Breast epithelium (tissue), 4 donors: ENCODE measurements around the gene ROR1. TPM values are rescaled to one million over a fixed set of nuclear protein-coding genes. Genes with fewer than 3 reads are reported as not detected.

Experiments used
- DNase-seq, 2 donors: peaks; one replicate each; pipeline ENCODE4 v3.0.0-alpha.2; 2019; ENCODE audit warnings: low spot score in 2 of 2
- H3K27ac ChIP-seq, 2 donors: fragments of 200-600 bp; sonication (generic) in 1 of 2; one replicate each; pipeline ENCODE4 v1.5.1; 2016 to 2019; ENCODE audit warnings: mild to moderate bottlenecking in 1 of 2
- H3K27me3 ChIP-seq, 2 donors: fragments of 200-600 bp; sonication (generic) in 1 of 2; one replicate each; pipeline versions ENCODE4 v1.5.1 to v1.6.0; 2017 to 2019; ENCODE audit warnings: control low read depth in 1 of 2, mild to moderate bottlenecking in 1 of 2
- H3K36me3 ChIP-seq: fragments of 200-600 bp; one replicate; pipeline ENCODE4 v1.5.1; 2019
- H3K4me1 ChIP-seq, 2 donors: fragments of 200-600 bp; sonication (generic); one replicate each; pipeline ENCODE4 v1.5.1; 2016 to 2019; ENCODE audit warnings: control low read depth in 1 of 2
- H3K4me3 ChIP-seq, 3 donors: fragments of 200-600 bp; sonication (generic); 1 replicate in 2 of 3; 2 replicates in 1 of 3; pipeline ENCODE4 v1.5.1; 2016 to 2019; ENCODE audit warnings: mild to moderate bottlenecking in 3 of 3, moderate library complexity in 2 of 3
- H3K9me3 ChIP-seq, 2 donors: fragments of 200-600 bp; sonication (generic) in 1 of 2; one replicate each; pipeline ENCODE4 v1.5.1; 2016 to 2019; ENCODE audit warnings: control low read depth in 1 of 2
- CTCF ChIP-seq, 3 donors: fragments of 450-650 bp; IDR thresholded peaks; one replicate each; pipeline ENCODE4 v1.5.1; 2016 to 2017; ENCODE audit warnings: antibody characterized with exemption in 3 of 3, mild to moderate bottlenecking in 3 of 3, moderate library complexity in 3 of 3
- POLR2A ChIP-seq: fragments of 450-650 bp; IDR thresholded peaks from one replicate; pipeline ENCODE4 v1.6.1; 2016; ENCODE audit warnings: antibody characterized with exemption, mild to moderate bottlenecking, moderate library complexity
- POLR2AphosphoS5 ChIP-seq, 3 donors: sonication (generic); formaldehyde crosslinking; IDR thresholded peaks; one replicate each; pipeline ENCODE4 v1.6.1; 2017; ENCODE audit warnings: antibody characterized with exemption in 3 of 3
- intact Hi-C: fragments of 100-400 bp; cut with DNase I; formaldehyde crosslinking; loops from one replicate; pipeline ENCODE4 v1.15.1; 2023; ENCODE audit warnings: low total_unique reads
- total RNA-seq, 3 donors: library from RNA; depleted of rRNA; stranded (reverse); fragments of >200 nt; gene quantifications; one replicate each; pipeline ENCODE4 v1.1.0, GENCODE V29; 2016

Gene ROR1
- total RNA-seq, 3 donors from 2014 or later = 5.9 to 11.6 (median 7.7) TPM

GRCh38 chr1:63742526-63742925 is 31.3 kb upstream of the ROR1 start:
- H3K4me3 ChIP-seq = no peak overlapping the region
- no peak for TF ChIP-seq POLR2A
- no peak for TF ChIP-seq POLR2AphosphoS5 (IDR thresholded peaks at IDR 0.05)
- no peak for TF ChIP-seq CTCF (IDR thresholded peaks at IDR 0.05)
- H3K4me1 ChIP-seq = no peaks in the 10 kb centered on the region
- no peak for DNase-seq
- H3K9me3 ChIP-seq = no peaks in the 10 kb centered on the region
- H3K36me3 ChIP-seq = no peaks in the 10 kb centered on the region
- H3K27ac ChIP-seq = no peak overlapping the region
- H3K27me3 ChIP-seq = no peaks in the 10 kb centered on the region
- intact Hi-C loops = loop anchor here (10.0 kb wide), 1 partner anchor 1072 kb away; no protein-coding TSS in a partner anchor

- Histone ChIP-seq H3K9me3 (no peaks in the 10 kb centered on the region), H3K4me3 (no peak overlapping the region), H3K27me3 (no peaks in the 10 kb centered on the region), H3K36me3 (no peaks in the 10 kb centered on the region), H3K27ac (no peak overlapping the region), H3K4me1 (no peaks in the 10 kb centered on the region)
- DNase-seq = no peak
- TF ChIP-seq POLR2A (no peak), POLR2AphosphoS5 (IDR thresholded peaks at IDR 0.05) (no peak), CTCF (IDR thresholded peaks at IDR 0.05) (no peak)
- intact Hi-C loops = loop anchor here (10.0 kb wide), 1 partner anchor 1071 kb away; no protein-coding TSS in a partner anchor
These were observed 30.0 kb upstream of the ROR1 start for GRCh38 chr1:63743781-63744180.

- no peaks in the 10 kb centered on the region for H3K36me3 ChIP-seq
- H3K27ac ChIP-seq = no peak overlapping the region
- H3K4me1 ChIP-seq = no peaks in the 10 kb centered on the region
- no peaks in the 10 kb centered on the region for H3K9me3 ChIP-seq
- no peak for DNase-seq
- H3K27me3 ChIP-seq = no peaks in the 10 kb centered on the region
- no peak overlapping the region for H3K4me3 ChIP-seq
- intact Hi-C loops = loop anchor here (10.0 kb wide), 1 partner anchor 1069 kb away; no protein-coding TSS in a partner anchor
- TF ChIP-seq CTCF (IDR thresholded peaks at IDR 0.05) = no peak
- TF ChIP-seq POLR2AphosphoS5 (IDR thresholded peaks at IDR 0.05) = no peak
- TF ChIP-seq POLR2A = no peak
These were observed 27.5 kb upstream of the ROR1 start for GRCh38 chr1:63746129-63746864.

GRCh38 chr1:63747445-63747844 is 26.4 kb upstream of the ROR1 start:
- Histone ChIP-seq H3K4me3 (no peak overlapping the region), H3K36me3 (no peaks in the 10 kb centered on the region), H3K9me3 (no peaks in the 10 kb centered on the region), H3K27me3 (no peaks in the 10 kb centered on the region), H3K4me1 (no peaks in the 10 kb centered on the region), H3K27ac (no peak overlapping the region)
- intact Hi-C loops = loop anchor here (10.0 kb wide), 1 partner anchor 1067 kb away; no protein-coding TSS in a partner anchor
- TF ChIP-seq POLR2AphosphoS5 (IDR thresholded peaks at IDR 0.05) (no peak), CTCF (IDR thresholded peaks at IDR 0.05) (no peak), POLR2A (no peak)
- no peak for DNase-seq

DNA sequence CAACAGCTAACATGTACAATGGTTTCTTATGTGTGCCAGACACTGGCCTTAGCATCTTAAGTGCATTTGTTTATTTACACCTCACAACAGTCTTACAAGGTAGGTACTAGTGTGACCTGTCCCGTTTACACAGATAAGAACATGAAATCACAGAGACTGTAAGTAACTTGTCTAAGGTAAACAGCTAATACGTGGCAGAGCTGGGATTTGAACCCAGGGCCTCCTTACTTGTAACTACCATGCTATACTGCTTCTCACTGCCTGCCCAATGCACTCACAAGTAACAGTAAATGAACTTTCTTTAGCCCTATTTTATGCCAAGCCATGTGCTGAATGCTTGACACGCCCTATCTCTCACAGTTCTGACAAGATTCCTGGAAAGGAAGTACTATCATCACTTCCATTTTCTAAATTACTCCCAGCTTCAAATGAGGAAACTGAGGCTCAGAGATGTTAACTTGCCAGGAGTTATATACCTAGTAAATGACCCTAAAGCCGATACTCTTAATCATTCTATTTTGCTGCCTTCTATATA is 25.7 kb upstream of the ROR1 start:
- intact Hi-C loops = loop anchor here (10.0 kb wide), 1 partner anchor 1067 kb away; no protein-coding TSS in a partner anchor
- H3K4me1 ChIP-seq = no peaks in the 10 kb centered on the region
- DNase-seq = no peak
- no peak overlapping the region for H3K27ac ChIP-seq
- no peaks in the 10 kb centered on the region for H3K27me3 ChIP-seq
- no peaks in the 10 kb centered on the region for H3K9me3 ChIP-seq
- no peak overlapping the region for H3K4me3 ChIP-seq
- H3K36me3 ChIP-seq = no peaks in the 10 kb centered on the region
- TF ChIP-seq POLR2A (no peak), POLR2AphosphoS5 (IDR thresholded peaks at IDR 0.05) (no peak), CTCF (IDR thresholded peaks at IDR 0.05) (no peak)
